Measurements from ENCODE around the gene MBOAT1.

DNA sequence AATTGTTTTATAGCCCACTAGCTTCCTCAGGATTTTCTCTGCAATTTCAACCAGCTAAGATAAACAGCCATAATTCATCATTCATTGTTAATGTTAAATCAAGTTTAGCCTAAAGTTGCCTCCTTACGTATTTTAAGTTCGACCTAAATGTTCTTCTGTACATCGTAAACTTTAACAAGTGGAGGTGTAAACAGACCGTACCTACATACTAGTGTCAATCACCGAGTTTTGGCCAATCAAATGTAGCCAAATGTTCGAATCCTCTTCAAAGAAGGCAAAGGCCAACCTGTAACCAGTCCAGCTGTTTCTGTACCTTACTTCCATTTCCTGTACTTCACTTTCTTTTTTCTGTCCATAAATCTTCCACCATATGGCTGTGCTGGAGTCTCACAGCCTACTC lies 13.5 kb downstream of the MBOAT1 start:
- TF ChIP-seq, protein P1, sequence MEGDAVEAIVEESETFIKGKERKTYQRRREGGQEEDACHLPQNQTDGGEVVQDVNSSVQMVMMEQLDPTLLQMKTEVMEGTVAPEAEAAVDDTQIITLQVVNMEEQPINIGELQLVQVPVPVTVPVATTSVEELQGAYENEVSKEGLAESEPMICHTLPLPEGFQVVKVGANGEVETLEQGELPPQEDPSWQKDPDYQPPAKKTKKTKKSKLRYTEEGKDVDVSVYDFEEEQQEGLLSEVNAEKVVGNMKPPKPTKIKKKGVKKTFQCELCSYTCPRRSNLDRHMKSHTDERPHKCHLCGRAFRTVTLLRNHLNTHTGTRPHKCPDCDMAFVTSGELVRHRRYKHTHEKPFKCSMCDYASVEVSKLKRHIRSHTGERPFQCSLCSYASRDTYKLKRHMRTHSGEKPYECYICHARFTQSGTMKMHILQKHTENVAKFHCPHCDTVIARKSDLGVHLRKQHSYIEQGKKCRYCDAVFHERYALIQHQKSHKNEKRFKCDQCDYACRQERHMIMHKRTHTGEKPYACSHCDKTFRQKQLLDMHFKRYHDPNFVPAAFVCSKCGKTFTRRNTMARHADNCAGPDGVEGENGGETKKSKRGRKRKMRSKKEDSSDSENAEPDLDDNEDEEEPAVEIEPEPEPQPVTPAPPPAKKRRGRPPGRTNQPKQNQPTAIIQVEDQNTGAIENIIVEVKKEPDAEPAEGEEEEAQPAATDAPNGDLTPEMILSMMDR (IDR thresholded peaks at IDR 0.05) = no peak
- no peak for TF ChIP-seq ZFX (IDR thresholded peaks at IDR 0.05; ENCODE audit: borderline replicate concordance)

Measured in 22Rv1 (cell line).